ENCODE measurements around the gene MEN1. TPM values are rescaled to one million over a fixed set of nuclear protein-coding genes. Genes with fewer than 3 reads are reported as not detected.

Gene MEN1
- total RNA-seq, 1 donor from 2014 or later = 11.8 TPM

GRCh38 chr11:64788321-64789215 is 21.8 kb downstream of the MEN1 start:
- DNase-seq (ENCODE audit: low spot score in 2 of 2) (no peak), FAIRE-seq (no peak)

- FAIRE-seq = no peak
Measured at GRCh38 chr11:64787526-64788320, 22.6 kb downstream of the MEN1 start.

GRCh38 chr11:64786308-64786707 is 24.0 kb downstream of the MEN1 start:
- no peak for DNase-seq (ENCODE audit: low spot score in 2 of 2)
- FAIRE-seq = no peak

More at GRCh38 chr11:64787526-64788320, 22.6 kb downstream of the MEN1 start:
- peak; percentile 57 to 77 for DNase-seq (ENCODE audit: low spot score in 2 of 2)

DNA sequence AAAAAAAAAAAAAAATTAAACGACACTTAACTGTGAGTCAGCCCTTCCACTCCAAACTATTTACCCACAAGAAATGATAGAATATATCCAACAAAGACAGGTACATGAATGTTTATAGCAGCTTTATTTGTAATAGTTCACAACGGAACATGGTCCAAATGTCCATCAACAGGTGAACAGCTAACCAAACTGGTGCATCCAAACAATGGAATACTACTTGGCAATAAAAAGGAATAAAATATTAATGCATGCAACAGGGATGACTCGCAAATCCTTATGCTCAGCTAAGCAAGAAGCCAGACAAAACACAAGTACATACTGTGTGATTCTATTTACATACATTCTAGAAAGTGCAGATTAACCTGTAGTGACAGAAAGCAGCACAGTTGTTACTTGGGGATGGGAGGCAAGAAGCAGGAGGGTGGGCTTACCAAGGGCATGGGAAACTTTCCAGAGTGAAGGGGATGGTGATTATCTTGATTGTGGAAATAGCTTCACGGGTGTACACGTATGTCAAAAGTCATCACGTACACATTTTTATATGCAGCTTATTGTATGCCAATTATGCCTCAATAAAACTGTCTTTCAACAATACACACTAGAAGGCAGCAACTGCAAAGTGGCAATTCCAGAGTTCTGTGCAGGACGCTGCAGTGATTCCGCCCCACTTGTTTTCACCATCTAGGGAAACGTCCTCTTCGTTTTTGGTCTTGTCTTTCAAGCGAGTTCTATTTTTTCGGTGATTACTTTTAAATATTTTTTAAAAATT is 25.4 kb downstream of the MEN1 start:
- no peak for FAIRE-seq
- DNase-seq (ENCODE audit: low spot score in 2 of 2) = no peak

GRCh38 chr11:64778473-64779298 is 31.7 kb downstream of the MEN1 start, which contains the start of gene SF1:
Gene SF1 (minus strand): TSS chr11:64778542. CDS start chr11:64778392, 150 bp downstream.
- FAIRE-seq (peak; percentile 86), DNase-seq (ENCODE audit: low spot score in 2 of 2) (peak; percentile 94 to 95)

- no peak for FAIRE-seq
Measured at GRCh38 chr11:64778223-64778472, 32.2 kb downstream of the MEN1 start.

GRCh38 chr11:64777449-64778222 is 32.7 kb downstream of the MEN1 start:
- no peak for FAIRE-seq
- DNase-seq (ENCODE audit: low spot score in 2 of 2) = peak; percentile 84 to 90

More at GRCh38 chr11:64778223-64778472, 32.2 kb downstream of the MEN1 start:
- DNase-seq (ENCODE audit: low spot score in 2 of 2) = no peak

GRCh38 chr11:64776875-64777274 is 33.5 kb downstream of the MEN1 start:
- FAIRE-seq (no peak), DNase-seq (ENCODE audit: low spot score in 2 of 2) (no peak)

DNA sequence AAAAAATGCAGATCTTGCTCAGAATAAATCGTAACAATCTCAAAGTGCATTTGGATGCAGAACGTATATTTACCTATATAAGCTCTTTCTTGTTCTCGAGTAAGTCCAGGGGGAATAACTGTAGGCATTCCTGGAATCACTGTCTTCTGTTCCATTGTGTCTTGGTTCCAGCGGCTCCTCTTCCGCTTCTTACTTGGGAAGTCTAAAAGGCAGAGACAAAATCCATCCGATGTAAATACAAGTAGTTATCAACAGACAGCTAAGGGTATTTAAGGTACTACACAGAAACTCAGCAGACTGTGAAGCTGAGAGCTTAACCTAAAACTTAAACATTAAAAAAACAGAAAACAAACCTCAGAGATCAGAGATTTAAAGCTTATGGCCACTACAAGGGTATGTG is 33.9 kb downstream of the MEN1 start:
- no peak for FAIRE-seq
- DNase-seq (ENCODE audit: low spot score in 2 of 2) = no peak

DNA sequence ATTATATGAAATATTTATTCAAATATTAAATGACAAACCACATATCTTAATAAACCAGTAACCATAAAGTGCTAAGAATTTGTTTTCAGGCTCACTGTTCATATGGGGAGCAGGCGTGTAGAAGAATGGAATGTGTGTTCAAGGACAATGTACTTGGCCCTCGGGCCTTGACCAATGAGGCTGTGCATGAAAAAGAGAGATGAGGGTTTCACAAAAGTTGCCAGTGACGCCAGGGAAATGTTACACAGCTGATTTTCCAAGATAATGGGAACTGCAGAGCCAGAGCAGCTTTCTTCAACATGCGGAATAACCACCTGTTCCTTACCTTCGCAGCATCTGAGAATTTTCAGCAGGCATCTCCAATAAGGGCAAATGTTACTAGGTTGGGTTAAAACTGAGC is 36.2 kb downstream of the MEN1 start:
- DNase-seq (ENCODE audit: low spot score in 2 of 2) = no peak
- no peak for FAIRE-seq

DNA sequence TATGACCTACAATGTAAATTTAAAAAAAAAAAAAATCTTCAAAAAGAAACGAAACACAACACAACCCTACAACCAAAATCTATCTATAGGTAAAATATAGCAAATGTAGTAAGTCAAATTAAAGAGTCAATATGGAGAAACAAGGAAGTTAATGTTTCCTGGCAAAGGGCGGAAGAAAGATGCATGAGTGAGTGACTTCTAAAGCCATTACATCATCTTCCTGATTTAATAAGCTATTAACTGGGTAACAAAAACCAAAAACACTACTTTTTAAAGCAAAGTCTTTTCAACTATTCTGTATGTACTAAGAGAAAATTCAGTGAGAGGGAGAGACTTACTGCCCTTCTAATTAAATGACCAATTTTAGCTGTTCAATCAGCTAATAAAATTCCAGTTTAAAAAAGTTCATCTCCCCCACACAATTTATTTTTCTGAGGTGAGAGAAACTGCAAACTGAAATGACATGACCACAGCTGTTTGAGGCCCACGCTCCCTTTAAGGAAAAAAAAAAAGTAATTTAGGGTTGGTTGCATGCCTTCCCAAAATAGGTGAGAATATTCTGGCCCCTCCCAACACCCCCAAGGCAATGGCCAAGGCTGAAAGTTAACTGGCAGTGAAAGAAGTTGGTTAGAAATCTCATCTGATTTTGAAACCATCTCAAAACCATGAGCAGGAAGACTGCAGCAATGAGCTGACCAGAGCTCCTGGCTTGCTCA is 37.9 kb downstream of the MEN1 start:
- FAIRE-seq = no peak
- no peak for DNase-seq (ENCODE audit: low spot score in 2 of 2)

- FAIRE-seq = no peak
- DNase-seq (ENCODE audit: low spot score in 2 of 2) = no peak
Measured at GRCh38 chr11:64771861-64772260, 38.5 kb downstream of the MEN1 start.

DNA sequence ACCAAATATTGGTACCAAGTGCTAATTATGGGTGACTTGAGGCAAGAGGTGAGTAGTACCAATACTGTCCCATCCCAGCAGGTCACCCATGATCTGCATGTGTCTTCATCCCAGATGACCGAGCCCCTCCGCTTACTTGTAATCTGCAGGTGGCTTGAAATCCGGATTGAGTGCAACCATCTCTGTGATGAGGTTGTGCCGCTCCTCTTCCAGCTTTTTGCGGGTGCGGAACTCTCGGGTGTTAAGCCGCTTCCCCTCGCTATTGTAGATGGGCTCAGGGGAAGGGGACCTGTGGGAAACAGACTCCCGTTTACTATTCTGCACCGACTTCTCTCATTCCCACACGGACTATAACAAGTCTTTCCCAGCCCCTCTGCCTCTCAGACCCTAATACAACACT is 40.2 kb downstream of the MEN1 start:
- DNase-seq (ENCODE audit: low spot score in 2 of 2) = no peak
- no peak for FAIRE-seq

- no peak for FAIRE-seq
- DNase-seq (ENCODE audit: low spot score in 2 of 2) = no peak
Measured at GRCh38 chr11:64769283-64769682, 41.1 kb downstream of the MEN1 start.

- DNase-seq (ENCODE audit: low spot score in 2 of 2) (no peak), FAIRE-seq (no peak)
Measured at GRCh38 chr11:64768300-64768694, 42.1 kb downstream of the MEN1 start.

GRCh38 chr11:64767344-64768299 is 42.7 kb downstream of the MEN1 start:
- DNase-seq (ENCODE audit: low spot score in 2 of 2) (no peak), FAIRE-seq (no peak)

DNA sequence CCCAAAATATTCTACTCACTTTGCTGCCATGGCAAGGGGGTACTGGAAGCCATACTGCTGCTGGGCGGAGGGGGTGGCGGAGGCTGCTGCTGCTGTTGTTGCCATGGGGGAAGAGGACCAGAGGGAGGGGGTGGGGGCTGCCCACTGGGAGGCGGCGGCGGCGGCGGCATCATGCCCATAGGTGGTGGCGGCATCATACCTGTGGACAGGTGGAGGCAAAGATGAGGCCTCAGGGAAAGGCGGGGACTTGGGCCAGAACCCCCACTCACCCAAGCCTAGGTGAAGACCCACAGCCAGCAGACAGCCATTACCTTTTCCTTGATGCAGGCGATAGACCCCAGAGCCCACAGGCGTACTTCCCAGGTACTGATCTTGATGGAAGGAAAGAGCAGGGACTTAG is 43.5 kb downstream of the MEN1 start:
- no peak for FAIRE-seq
- no peak for DNase-seq (ENCODE audit: low spot score in 2 of 2)

All from frontal cortex (tissue), 4 donors.